Stomach smooth muscle (tissue), 2 donors: ENCODE results near the gene LMX1A.

Source experiments
- H3K27ac ChIP-seq: one replicate; pipeline ENCODE4 v1.7.0; 2013; ENCODE audit warnings: mild to moderate bottlenecking, low read length, inconsistent platforms
- H3K27me3 ChIP-seq, 2 donors: one replicate each; pipeline ENCODE4 v1.7.0; 2013; ENCODE audit warnings: low read length in 2 of 2; ENCODE audit not compliant: insufficient read depth in 2 of 2, control insufficient read depth in 1 of 2
- H3K36me3 ChIP-seq, 2 donors: one replicate each; pipeline ENCODE4 v1.7.0; 2013; ENCODE audit warnings: low read length in 2 of 2; ENCODE audit not compliant: control insufficient read depth in 2 of 2, insufficient read depth in 2 of 2
- H3K4me1 ChIP-seq: one replicate; pipeline ENCODE4 v1.7.0; 2013; ENCODE audit warnings: low read length; ENCODE audit not compliant: control insufficient read depth, insufficient read depth
- H3K4me3 ChIP-seq, 2 donors: one replicate each; pipeline ENCODE4 v1.7.0; 2013; ENCODE audit warnings: low read length in 2 of 2
- H3K9ac ChIP-seq, 2 donors: one replicate each; pipeline ENCODE4 v1.7.0; 2013; ENCODE audit warnings: low read length in 2 of 2, mild to moderate bottlenecking in 1 of 2
- H3K9me3 ChIP-seq, 2 donors: one replicate each; pipeline ENCODE4 v1.7.0; 2013; ENCODE audit warnings: low read length in 2 of 2; ENCODE audit not compliant: control insufficient read depth in 2 of 2
- donor health status: healthy.
- donor health status: Pancreatic carcinoma.

LMX1A gene

DNA sequence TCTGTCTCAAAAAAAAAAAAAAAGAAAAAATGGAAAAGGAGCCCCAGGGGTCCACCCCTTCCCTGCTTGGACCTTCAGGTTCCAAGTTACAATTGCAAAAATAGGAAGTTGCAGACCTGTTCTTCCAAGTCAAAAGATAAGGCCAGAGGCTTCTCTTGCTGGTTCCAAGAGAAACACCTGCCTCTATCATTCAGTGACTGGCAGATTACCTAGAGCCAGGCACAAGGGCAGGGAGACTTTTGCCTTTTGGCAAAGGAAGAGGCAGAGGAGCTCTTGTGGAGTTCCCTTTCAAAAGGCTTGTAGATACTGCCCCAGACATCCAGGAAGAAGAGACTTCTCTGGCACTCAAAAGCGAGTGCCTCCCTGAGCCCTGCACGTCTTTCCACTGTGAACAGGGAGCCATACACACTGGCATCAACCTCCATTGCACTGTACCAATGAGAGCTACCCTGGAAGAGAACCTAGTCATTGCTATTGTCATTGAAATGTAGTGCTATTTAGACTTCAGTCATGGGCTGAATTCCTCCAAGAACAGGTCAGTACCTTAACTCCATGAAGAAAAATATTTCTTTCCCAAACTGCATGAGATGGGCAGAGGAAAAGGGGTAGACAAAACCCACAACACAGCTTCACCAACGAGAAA is 91.2 kb downstream of the LMX1A start:
- no peak overlapping the region for H3K27ac ChIP-seq
- H3K36me3 ChIP-seq, result no peaks in the 10 kb centered on the region
- H3K9ac ChIP-seq, result no peak overlapping the region
- no peaks in the 10 kb centered on the region for H3K27me3 ChIP-seq
- H3K4me3 ChIP-seq, result no peak overlapping the region
- no peaks in the 10 kb centered on the region for H3K4me1 ChIP-seq
- H3K9me3 ChIP-seq, result no peaks in the 10 kb centered on the region

DNA sequence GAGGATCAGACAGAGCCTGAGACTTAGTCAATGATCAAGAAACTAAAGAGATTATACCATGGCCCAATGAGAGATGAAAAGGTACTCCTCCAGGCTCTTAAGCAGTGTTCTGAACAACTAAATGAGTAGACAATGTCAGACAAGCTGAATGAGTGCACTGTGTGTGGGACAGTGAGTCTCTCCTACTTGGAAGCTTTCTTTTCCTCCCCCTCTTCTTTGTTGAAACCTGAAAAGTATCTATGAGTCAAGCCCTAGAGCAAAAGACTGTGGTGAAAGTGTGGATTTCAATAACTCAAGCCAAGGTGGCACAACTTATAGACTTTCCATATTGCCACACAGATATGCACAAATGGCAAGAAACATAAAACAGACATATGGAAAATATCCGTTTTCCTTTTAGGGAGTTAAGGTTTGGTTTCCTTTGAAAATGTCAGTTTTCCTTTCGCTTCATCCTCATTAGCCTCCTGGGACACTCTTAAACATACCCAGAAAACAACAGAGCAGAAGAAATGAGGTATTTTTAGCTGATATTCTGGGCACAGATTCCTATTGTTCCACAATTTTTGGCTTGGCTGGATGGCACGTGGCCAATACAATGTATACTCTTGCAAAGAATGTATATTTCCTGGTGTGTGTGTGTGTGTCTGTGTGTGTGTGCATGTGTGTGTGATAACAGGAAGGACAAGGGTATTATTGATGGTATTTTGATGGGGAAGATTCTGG is 96.6 kb downstream of the LMX1A start:
- Histone ChIP-seq H3K36me3 (no peaks in the 10 kb centered on the region), H3K4me1 (peaks cover 3% of the 10 kb centered on the region), H3K9ac (no peak overlapping the region), H3K9me3 (no peaks in the 10 kb centered on the region), H3K27me3 (no peaks in the 10 kb centered on the region), H3K27ac (no peak overlapping the region), H3K4me3 (no peak overlapping the region)

DNA sequence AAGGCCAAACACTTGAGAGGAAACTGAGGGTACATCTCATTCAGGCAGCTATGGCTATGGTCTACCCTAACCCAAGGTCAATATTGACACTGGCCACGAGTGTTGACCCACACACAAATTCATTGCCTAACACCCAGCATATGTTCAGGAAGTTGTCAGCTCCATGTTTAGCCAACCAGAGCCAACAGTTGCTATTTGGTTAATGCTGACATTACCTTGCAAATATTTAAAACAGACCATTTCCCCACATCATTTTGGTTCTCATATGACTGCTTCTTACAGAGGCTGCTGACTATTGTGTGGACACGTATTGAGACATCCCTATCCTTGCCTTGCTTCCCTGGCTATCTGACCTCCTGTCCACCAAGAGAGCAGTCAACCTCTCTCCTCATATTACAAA is 97.3 kb downstream of the LMX1A start:
- no peak overlapping the region for H3K4me3 ChIP-seq
- H3K9me3 ChIP-seq, result no peaks in the 10 kb centered on the region
- no peak overlapping the region for H3K9ac ChIP-seq
- no peak overlapping the region for H3K27ac ChIP-seq
- H3K36me3 ChIP-seq, result no peaks in the 10 kb centered on the region
- H3K27me3 ChIP-seq, result no peaks in the 10 kb centered on the region
- H3K4me1 ChIP-seq, result peaks cover 3% of the 10 kb centered on the region

DNA sequence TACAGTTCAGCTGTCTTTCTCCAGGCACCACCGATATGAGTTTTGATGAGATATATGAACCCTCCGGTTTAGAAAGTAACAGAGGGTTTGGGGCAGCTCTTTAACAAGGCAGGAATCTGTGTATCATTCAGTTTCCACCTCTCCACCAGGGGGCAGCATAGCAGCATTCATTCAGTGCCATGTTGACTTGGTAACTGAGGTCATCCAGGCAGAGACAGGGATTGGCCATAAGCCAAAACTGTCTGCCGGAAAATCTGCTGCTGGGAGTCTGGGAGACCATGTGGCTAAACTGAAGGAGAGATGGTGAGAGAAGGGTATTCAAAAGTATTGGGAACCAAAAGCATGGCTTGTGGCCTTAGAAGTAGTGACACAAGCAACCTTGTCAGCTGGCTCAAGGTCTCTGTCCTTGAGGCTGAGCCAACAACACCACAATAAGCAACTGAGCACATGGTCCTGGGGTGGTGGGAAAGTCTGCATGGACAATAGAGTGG is 98.5 kb downstream of the LMX1A start:
- no peak overlapping the region for H3K4me3 ChIP-seq
- peaks cover 0 to 2% of the 10 kb centered on the region in 2 donors for H3K27me3 ChIP-seq
- H3K9me3 ChIP-seq, result no peaks in the 10 kb centered on the region

DNA sequence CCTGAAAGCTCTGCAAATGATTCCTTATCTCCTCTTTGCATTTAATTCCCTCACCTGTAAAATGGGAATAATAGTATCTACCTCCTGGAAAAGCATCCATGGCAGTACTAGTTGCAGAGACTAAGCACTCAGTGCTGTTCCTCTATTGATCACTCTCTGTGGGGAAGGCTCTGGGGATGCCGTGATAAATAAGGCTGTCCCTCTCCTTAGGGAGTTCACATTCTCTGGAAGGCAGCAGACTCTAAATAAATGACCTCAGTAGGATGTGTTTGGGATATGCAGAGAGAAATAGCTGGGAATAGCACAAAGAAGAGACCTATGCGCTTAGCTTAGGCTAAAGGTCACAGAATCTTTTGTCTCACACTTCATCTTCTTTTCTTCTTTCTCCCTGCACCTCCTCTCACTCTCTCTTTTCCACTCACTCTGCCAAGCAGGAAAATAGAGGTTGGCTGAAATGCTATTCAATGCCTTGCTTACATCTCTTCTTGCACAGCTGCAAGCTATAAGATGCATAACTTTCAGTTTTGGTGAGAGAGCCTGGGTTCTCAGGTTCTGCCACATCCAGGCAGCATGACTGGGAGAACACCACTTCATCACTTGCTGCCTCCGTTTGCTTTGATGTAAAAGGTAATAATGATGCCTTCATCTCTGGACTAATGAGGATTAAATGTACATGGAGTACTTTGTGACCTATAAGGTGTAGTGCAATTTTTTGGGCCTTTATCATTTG is 101.5 kb downstream of the LMX1A start:
- Histone ChIP-seq H3K27ac (no peak overlapping the region), H3K36me3 (no peaks in the 10 kb centered on the region), H3K9me3 (no peaks in the 10 kb centered on the region), H3K9ac (no peak overlapping the region), H3K4me3 (no peak overlapping the region), H3K4me1 (peaks cover 3% of the 10 kb centered on the region), H3K27me3 (peaks cover 0 to 2% of the 10 kb centered on the region in 2 donors)

More for the DNA sequence above, 98.5 kb downstream of the LMX1A start:
- Histone ChIP-seq H3K36me3 (no peaks in the 10 kb centered on the region), H3K9ac (no peak overlapping the region), H3K27ac (no peak overlapping the region), H3K4me1 (peaks cover 3% of the 10 kb centered on the region)

DNA sequence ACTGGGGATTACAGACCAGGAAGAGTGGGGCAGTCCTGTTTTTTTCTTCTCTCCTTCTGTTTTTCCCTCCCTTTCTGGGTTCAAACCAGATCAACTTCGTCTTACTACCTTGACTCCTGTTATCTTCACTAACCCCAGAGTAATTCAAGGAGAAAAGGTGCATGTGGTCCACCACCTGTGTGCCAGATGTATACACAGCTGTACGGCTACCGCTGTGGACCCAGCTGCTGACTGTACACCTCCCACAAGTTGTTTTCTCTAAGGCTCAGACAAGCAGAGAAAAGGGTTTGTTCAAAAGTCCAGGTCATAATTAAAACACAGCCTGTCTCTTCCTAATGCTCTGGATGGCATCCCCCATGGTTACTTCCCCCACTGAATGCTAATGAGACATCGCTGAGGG is 102.1 kb downstream of the LMX1A start:
- peaks cover 0 to 2% of the 10 kb centered on the region in 2 donors for H3K27me3 ChIP-seq
- no peaks in the 10 kb centered on the region for H3K36me3 ChIP-seq
- no peak overlapping the region for H3K4me3 ChIP-seq
- no peak overlapping the region for H3K9ac ChIP-seq
- H3K4me1 ChIP-seq, result peaks cover 3% of the 10 kb centered on the region
- no peak overlapping the region for H3K27ac ChIP-seq
- no peaks in the 10 kb centered on the region for H3K9me3 ChIP-seq

DNA sequence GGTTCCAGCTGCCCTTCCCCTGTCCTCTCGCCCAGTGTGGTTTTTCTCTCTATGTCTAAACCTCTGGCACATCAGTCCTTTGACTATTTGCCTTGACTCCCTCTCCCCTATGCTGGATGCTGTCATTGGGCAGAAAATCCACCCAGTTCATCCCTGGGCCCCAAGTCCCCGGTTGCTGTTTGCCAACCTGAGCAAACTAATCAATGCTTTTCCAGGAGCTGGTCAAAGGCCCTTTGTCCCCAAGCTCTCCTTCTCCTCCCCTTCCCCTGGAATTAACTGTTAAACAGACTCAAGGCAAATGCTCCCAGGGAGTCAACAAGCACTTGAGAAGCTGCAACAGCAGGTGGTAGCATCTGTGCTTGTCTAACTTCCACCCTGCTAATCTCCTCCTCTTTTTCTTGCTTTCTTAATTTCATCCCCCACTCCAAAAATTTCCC is 102.7 kb downstream of the LMX1A start:
- no peak overlapping the region for H3K9ac ChIP-seq
- H3K36me3 ChIP-seq, result no peaks in the 10 kb centered on the region
- peaks cover 3% of the 10 kb centered on the region for H3K4me1 ChIP-seq
- no peaks in the 10 kb centered on the region for H3K9me3 ChIP-seq
- H3K27ac ChIP-seq, result no peak overlapping the region
- no peak overlapping the region for H3K4me3 ChIP-seq
- peaks cover 0 to 2% of the 10 kb centered on the region in 2 donors for H3K27me3 ChIP-seq

DNA sequence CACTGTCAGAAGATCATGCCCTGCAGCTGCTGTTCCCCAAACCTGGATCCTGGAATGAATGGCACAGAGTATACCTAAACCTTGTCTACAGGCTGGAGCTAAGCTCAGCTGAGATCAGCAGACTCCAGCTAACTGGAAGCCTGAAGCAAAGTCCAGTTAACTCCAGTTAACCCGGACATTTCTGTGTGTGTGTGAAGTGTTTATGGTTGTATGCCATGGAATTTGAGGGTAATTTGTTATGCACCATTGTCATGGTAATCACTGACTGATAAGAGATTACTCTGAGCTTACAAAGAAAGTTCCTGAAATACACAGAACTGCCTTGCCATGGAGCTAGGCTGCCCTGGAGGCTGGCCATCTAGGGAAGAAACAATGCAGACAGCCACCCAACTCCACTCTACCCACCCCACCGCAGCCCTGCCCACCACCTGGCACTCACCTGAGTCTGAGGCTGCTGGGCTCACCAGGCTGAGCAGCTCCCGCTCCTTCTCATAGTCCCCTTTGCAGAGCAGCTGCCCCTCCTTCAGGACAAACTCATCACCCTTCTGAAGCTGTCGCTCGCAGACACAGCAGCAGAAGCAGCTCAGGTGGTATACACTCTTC is 107.4 kb downstream of the LMX1A start:
- H3K9me3 ChIP-seq, result no peaks in the 10 kb centered on the region
- H3K27ac ChIP-seq, result no peak overlapping the region
- H3K4me1 ChIP-seq, result no peaks in the 10 kb centered on the region
- no peaks in the 10 kb centered on the region for H3K36me3 ChIP-seq
- no peak overlapping the region for H3K9ac ChIP-seq
- H3K27me3 ChIP-seq, result peaks cover 0 to 4% of the 10 kb centered on the region in 2 donors
- H3K4me3 ChIP-seq, result no peak overlapping the region

DNA sequence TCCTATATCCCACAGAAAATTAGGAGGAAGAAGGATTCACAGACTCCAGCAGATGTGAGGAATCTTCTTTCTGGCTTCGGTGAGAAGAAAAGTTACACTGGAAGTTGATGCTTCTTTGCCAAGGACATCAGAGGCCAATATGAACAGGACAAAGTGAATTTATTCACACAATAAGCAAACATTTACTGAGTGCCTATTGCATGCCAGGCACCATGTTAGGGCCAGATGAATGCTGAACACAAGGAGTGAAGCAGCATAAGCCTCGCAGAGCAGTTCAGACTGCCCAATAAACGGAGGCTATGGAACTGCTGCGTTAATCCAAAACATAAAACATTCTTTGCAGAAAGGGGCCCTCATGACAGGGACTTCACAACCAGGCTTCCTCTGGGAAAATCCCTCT is 114.6 kb downstream of the LMX1A start:
- Histone ChIP-seq H3K4me3 (no peak overlapping the region), H3K27ac (no peak overlapping the region), H3K9ac (no peak overlapping the region), H3K27me3 (peaks cover 0 to 5% of the 10 kb centered on the region in 2 donors), H3K36me3 (no peaks in the 10 kb centered on the region), H3K4me1 (no peaks in the 10 kb centered on the region), H3K9me3 (no peaks in the 10 kb centered on the region)

DNA sequence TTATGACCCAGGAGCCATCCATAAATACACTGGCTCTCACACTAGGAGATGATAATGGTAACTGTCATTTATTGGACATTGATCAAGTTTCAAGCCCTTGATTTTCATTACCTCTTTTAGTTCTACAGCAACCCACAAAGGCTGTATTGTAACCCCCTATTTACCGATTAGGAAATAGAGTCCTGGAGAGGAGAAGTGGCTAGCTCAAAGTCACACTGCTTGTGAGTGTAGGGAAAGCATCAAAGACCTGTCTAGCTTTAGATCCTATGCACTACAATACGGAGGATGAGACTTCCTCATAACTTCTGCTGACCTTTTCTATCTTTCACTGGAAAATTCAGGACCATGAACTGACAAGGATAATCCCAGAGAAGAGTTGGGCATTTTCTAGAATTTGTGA is 115.2 kb downstream of the LMX1A start:
- Histone ChIP-seq H3K9me3 (no peaks in the 10 kb centered on the region), H3K9ac (no peak overlapping the region), H3K4me1 (no peaks in the 10 kb centered on the region), H3K27ac (no peak overlapping the region), H3K36me3 (no peaks in the 10 kb centered on the region), H3K4me3 (no peak overlapping the region), H3K27me3 (peaks cover 0 to 8% of the 10 kb centered on the region in 2 donors)
